ENCODE data around the gene PPEF1. TPM values are rescaled to one million over a fixed set of nuclear protein-coding genes. Genes with fewer than 3 reads are reported as not detected.

The PPEF1 gene
- total and polyA plus RNA-seq, 2 of the 8 experiments (the other 6 are each of a cell fraction or from before 2014, with no cell fraction given), result 0.08 to 0.30 TPM

DNA sequence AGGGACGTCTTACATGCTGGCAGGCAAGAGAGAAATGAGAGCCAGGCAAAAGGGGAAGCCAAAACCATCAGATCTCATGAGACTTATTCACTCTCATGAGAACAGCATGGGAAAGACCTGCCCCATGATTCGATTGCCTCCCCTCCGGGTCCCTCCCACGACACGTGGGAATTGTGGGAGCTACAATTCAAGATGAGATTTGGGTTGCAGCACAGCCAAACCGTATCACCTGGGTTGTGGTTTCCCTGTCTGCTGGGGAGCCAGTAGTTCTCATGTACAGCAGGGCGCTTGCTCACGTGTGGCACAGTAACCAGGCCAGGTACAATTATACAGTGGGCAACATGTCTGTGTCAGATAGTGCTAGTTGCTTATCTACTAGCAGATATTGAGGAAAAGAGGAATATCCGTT, 24.5 kb upstream of the PPEF1 start (continued):
- TF ChIP-seq, protein P1, sequence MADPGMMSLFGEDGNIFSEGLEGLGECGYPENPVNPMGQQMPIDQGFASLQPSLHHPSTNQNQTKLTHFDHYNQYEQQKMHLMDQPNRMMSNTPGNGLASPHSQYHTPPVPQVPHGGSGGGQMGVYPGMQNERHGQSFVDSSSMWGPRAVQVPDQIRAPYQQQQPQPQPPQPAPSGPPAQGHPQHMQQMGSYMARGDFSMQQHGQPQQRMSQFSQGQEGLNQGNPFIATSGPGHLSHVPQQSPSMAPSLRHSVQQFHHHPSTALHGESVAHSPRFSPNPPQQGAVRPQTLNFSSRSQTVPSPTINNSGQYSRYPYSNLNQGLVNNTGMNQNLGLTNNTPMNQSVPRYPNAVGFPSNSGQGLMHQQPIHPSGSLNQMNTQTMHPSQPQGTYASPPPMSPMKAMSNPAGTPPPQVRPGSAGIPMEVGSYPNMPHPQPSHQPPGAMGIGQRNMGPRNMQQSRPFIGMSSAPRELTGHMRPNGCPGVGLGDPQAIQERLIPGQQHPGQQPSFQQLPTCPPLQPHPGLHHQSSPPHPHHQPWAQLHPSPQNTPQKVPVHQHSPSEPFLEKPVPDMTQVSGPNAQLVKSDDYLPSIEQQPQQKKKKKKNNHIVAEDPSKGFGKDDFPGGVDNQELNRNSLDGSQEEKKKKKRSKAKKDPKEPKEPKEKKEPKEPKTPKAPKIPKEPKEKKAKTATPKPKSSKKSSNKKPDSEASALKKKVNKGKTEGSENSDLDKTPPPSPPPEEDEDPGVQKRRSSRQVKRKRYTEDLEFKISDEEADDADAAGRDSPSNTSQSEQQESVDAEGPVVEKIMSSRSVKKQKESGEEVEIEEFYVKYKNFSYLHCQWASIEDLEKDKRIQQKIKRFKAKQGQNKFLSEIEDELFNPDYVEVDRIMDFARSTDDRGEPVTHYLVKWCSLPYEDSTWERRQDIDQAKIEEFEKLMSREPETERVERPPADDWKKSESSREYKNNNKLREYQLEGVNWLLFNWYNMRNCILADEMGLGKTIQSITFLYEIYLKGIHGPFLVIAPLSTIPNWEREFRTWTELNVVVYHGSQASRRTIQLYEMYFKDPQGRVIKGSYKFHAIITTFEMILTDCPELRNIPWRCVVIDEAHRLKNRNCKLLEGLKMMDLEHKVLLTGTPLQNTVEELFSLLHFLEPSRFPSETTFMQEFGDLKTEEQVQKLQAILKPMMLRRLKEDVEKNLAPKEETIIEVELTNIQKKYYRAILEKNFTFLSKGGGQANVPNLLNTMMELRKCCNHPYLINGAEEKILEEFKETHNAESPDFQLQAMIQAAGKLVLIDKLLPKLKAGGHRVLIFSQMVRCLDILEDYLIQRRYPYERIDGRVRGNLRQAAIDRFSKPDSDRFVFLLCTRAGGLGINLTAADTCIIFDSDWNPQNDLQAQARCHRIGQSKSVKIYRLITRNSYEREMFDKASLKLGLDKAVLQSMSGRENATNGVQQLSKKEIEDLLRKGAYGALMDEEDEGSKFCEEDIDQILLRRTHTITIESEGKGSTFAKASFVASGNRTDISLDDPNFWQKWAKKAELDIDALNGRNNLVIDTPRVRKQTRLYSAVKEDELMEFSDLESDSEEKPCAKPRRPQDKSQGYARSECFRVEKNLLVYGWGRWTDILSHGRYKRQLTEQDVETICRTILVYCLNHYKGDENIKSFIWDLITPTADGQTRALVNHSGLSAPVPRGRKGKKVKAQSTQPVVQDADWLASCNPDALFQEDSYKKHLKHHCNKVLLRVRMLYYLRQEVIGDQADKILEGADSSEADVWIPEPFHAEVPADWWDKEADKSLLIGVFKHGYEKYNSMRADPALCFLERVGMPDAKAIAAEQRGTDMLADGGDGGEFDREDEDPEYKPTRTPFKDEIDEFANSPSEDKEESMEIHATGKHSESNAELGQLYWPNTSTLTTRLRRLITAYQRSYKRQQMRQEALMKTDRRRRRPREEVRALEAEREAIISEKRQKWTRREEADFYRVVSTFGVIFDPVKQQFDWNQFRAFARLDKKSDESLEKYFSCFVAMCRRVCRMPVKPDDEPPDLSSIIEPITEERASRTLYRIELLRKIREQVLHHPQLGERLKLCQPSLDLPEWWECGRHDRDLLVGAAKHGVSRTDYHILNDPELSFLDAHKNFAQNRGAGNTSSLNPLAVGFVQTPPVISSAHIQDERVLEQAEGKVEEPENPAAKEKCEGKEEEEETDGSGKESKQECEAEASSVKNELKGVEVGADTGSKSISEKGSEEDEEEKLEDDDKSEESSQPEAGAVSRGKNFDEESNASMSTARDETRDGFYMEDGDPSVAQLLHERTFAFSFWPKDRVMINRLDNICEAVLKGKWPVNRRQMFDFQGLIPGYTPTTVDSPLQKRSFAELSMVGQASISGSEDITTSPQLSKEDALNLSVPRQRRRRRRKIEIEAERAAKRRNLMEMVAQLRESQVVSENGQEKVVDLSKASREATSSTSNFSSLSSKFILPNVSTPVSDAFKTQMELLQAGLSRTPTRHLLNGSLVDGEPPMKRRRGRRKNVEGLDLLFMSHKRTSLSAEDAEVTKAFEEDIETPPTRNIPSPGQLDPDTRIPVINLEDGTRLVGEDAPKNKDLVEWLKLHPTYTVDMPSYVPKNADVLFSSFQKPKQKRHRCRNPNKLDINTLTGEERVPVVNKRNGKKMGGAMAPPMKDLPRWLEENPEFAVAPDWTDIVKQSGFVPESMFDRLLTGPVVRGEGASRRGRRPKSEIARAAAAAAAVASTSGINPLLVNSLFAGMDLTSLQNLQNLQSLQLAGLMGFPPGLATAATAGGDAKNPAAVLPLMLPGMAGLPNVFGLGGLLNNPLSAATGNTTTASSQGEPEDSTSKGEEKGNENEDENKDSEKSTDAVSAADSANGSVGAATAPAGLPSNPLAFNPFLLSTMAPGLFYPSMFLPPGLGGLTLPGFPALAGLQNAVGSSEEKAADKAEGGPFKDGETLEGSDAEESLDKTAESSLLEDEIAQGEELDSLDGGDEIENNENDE (IDR thresholded peaks at IDR 0.05; ENCODE audit: insufficient replicate concordance, low read length), result no peak
- TF ChIP-seq CEBPB (IDR thresholded peaks at IDR 0.05; ENCODE audit: low read depth, low read length), result no peak
- no peak for TF ChIP-seq KDM4A (IDR thresholded peaks at IDR 0.05; ENCODE audit: low read depth, low read length, severe bottlenecking)
- TF ChIP-seq EZH2 (IDR thresholded peaks at IDR 0.05; ENCODE audit: low read depth, low read length, severe bottlenecking), result no peak
- no peak for TF ChIP-seq JUND (IDR thresholded peaks at IDR 0.05; ENCODE audit: low read length)
- TF ChIP-seq GTF2F1 (IDR thresholded peaks at IDR 0.05; ENCODE audit: borderline replicate concordance, low read depth, low read length), result no peak
- TF ChIP-seq, protein P2, sequence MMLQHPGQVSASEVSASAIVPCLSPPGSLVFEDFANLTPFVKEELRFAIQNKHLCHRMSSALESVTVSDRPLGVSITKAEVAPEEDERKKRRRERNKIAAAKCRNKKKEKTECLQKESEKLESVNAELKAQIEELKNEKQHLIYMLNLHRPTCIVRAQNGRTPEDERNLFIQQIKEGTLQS (IDR thresholded peaks at IDR 0.05; ENCODE audit: insufficient read depth, low read depth, low read length), result no peak
- no peak for TF ChIP-seq KDM1A (IDR thresholded peaks at IDR 0.05; ENCODE audit: borderline replicate concordance, low read length)
- TF ChIP-seq FOSL1 (IDR thresholded peaks at IDR 0.05; ENCODE audit: insufficient read depth, low read depth, low read length), result no peak
- TF ChIP-seq SAP30 (IDR thresholded peaks at IDR 0.05; ENCODE audit: insufficient read depth, insufficient replicate concordance, low read length), result no peak
- TF ChIP-seq EGR1 (IDR thresholded peaks at IDR 0.05; ENCODE audit: borderline replicate concordance, low read depth, low read length), result no peak

All from H1 (cell line).